ENCODE measurements around the gene ULBP3.

GRCh38 chr6:150076196-150076893 is 7.4 kb upstream of the ULBP3 start:
- TF ChIP-seq CTCF (IDR thresholded peaks at IDR 0.05) (peak in 3 of 6 experiments; percentile 30 to 41 (median 34)), POLR2A (IDR thresholded peaks at IDR 0.05) (no peak)
